MG63 (cell line): ENCODE data around the gene MRPL20. TPM values are rescaled to one million over a fixed set of nuclear protein-coding genes. Genes with fewer than 3 reads are reported as not detected.

Experiments used
- DNase-seq: peaks from one replicate; pipeline ENCODE4 v3.0.0-alpha.2; 2020
- H3K27me3 ChIP-seq: fragments of 250-450 bp; sonication (Bioruptor Pico); 2 replicates; pipeline ENCODE4 v1.5.1; 2020; ENCODE audit warnings: mild to moderate bottlenecking, moderate library complexity
- H3K36me3 ChIP-seq: fragments of 250-450 bp; sonication (Bioruptor Pico); 2 replicates; pipeline ENCODE4 v1.5.1; 2020; ENCODE audit warnings: mild to moderate bottlenecking, moderate library complexity
- H3K4me3 ChIP-seq: fragments of 250-450 bp; sonication (Bioruptor Pico); 2 replicates; pipeline ENCODE4 v1.5.1; 2020; ENCODE audit warnings: mild to moderate bottlenecking, moderate library complexity
- H3K9me3 ChIP-seq: fragments of 250-450 bp; sonication (Bioruptor Pico); 2 replicates; pipeline ENCODE4 v1.5.1; 2020; ENCODE audit warnings: mild to moderate bottlenecking, moderate library complexity
- total RNA-seq: library from RNA; depleted of rRNA; stranded (reverse); fragments of >200 nt; shearing (Covaris generic); gene quantifications from 2 replicates; pipeline ENCODE4 v1.2.3, GENCODE V29; 2014; ENCODE audit warnings: low replicate concordance; rRNA removed

MRPL20 gene
- total RNA-seq, 1 experiment from 2014 or later = 55.2 TPM

GRCh38 chr1:1355416-1355815 lies 51.7 kb downstream of the MRPL20 start:
- H3K4me3 ChIP-seq = peak overlapping the region; percentile 24; the same call in 1 of the 2 replicates
- no peaks in the 10 kb centered on the region for H3K9me3 ChIP-seq
- H3K36me3 ChIP-seq = peaks cover 32% of the 10 kb centered on the region
- H3K27me3 ChIP-seq = no peaks in the 10 kb centered on the region
- peak; percentile 58 for DNase-seq

GRCh38 chr1:1354271-1355247 lies 52.5 kb downstream of the MRPL20 start:
- no peak for DNase-seq
- no peaks in the 10 kb centered on the region for H3K27me3 ChIP-seq
- no peak overlapping the region for H3K4me3 ChIP-seq
- H3K9me3 ChIP-seq = no peaks in the 10 kb centered on the region
- peaks cover 32% of the 10 kb centered on the region for H3K36me3 ChIP-seq

GRCh38 chr1:1353389-1354151 lies 53.5 kb downstream of the MRPL20 start:
- no peak overlapping the region for H3K4me3 ChIP-seq
- no peak for DNase-seq

GRCh38 chr1:1352786-1353388 lies 54.2 kb downstream of the MRPL20 start:
- peaks cover 35% of the 10 kb centered on the region for H3K36me3 ChIP-seq
- no peaks in the 10 kb centered on the region for H3K27me3 ChIP-seq
- H3K9me3 ChIP-seq = no peaks in the 10 kb centered on the region
- no peak for DNase-seq
- H3K4me3 ChIP-seq = no peak overlapping the region

More at GRCh38 chr1:1353389-1354151, 53.5 kb downstream of the MRPL20 start:
- H3K27me3 ChIP-seq = no peaks in the 10 kb centered on the region
- H3K9me3 ChIP-seq = no peaks in the 10 kb centered on the region
- H3K36me3 ChIP-seq = peaks cover 32% of the 10 kb centered on the region

Other genes starting within 250 kb of the MRPL20 start
- gene TTLL10, start 233.4 kb downstream of the MRPL20 start, total RNA-seq = not detected in 2 replicates
- gene TNFRSF18, start 200.7 kb downstream of the MRPL20 start, total RNA-seq = not detected in 2 replicates
- gene TNFRSF4, start 193.1 kb downstream of the MRPL20 start, total RNA-seq = not detected in 2 replicates
- 93.0 and 126 TPM in 2 replicates for gene SDF4, start 175.3 kb downstream of the MRPL20 start, total RNA-seq
- gene B3GALT6, start 175.1 kb downstream of the MRPL20 start, total RNA-seq = 36.6 and 37.4 TPM in 2 replicates
- gene C1QTNF12, start 160.6 kb downstream of the MRPL20 start, total RNA-seq = 0.26 TPM in 1 of 2 replicates, not detected in the other
- 66.2 and 94.1 TPM in 2 replicates for gene UBE2J2, start 133.4 kb downstream of the MRPL20 start, total RNA-seq
- gene SCNN1D, start 126.9 kb downstream of the MRPL20 start, total RNA-seq = 0.20 and 2.5 TPM in 2 replicates
- 20.0 and 24.2 TPM in 2 replicates for gene ACAP3, start 99.4 kb downstream of the MRPL20 start, total RNA-seq
- gene PUSL1, start 98.7 kb downstream of the MRPL20 start, total RNA-seq = 46.7 and 53.3 TPM in 2 replicates
- 55.9 and 70.5 TPM in 2 replicates for gene INTS11, start 82.6 kb downstream of the MRPL20 start, total RNA-seq
- gene CPTP, start 82.5 kb downstream of the MRPL20 start, total RNA-seq = 18.1 and 31.1 TPM in 2 replicates
- not detected in 2 replicates for gene TAS1R3, start 76.0 kb downstream of the MRPL20 start, total RNA-seq
- 55.3 and 107 TPM in 2 replicates for gene DVL1, start 57.9 kb downstream of the MRPL20 start, total RNA-seq
- gene MXRA8, start 48.7 kb downstream of the MRPL20 start, total RNA-seq = 259 and 316 TPM in 2 replicates
- gene AURKAIP1, start 32.1 kb downstream of the MRPL20 start, total RNA-seq = 94.2 and 226 TPM in 2 replicates
- gene CCNL2, start 8.0 kb downstream of the MRPL20 start, total RNA-seq = 45.1 and 47.9 TPM in 2 replicates
- not detected in 2 replicates for gene ANKRD65, start 14.0 kb upstream of the MRPL20 start, total RNA-seq
- 0.59 and 6.2 TPM in 2 replicates for gene VWA1, start 28.4 kb upstream of the MRPL20 start, total RNA-seq
- gene ATAD3C, start 42.4 kb upstream of the MRPL20 start, total RNA-seq = not detected in 2 replicates
- gene ATAD3B, start 64.5 kb upstream of the MRPL20 start, total RNA-seq = 26.1 and 36.6 TPM in 2 replicates
- gene ATAD3A, start 104.9 kb upstream of the MRPL20 start, total RNA-seq = 66.9 and 74.6 TPM in 2 replicates
- gene TMEM240, start 133.3 kb upstream of the MRPL20 start, total RNA-seq = not detected in 2 replicates
- gene SSU72, start 167.6 kb upstream of the MRPL20 start, total RNA-seq = 168 and 203 TPM in 2 replicates
- 4.0 and 8.7 TPM in 2 replicates for gene FNDC10, start 192.8 kb upstream of the MRPL20 start, total RNA-seq
- gene MIB2, start 208.2 kb upstream of the MRPL20 start, total RNA-seq = 26.4 and 66.8 TPM in 2 replicates
- 1.6 TPM in 1 of 2 replicates, not detected in the other for gene MMP23B, start 224.9 kb upstream of the MRPL20 start, total RNA-seq